ENCODE results near the gene ATAD3B.

The ATAD3B gene

DNA sequence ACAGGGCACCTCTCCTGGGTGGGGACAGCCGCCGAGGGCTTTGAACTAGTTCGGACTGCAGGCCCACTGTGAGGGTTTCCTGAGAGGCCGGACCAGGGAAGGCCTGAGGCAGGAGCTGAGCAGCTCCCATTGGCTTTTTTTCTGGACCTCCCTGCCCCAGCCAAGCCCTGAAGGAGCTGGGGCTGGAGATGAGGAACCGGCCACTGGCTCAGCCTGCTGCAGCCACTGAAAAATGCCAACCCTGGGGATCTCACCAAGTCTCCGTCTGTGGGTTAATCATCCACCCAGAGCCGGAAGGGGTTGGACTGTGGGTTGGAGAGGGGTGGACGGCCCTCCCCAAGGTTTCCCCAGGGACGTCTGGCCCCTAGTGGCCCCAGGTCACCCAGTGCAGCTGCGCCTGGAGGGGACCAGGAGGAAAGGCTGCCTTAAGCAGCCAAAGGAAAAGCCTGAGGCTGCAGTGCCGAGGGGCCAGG, 33.6 kb upstream of the ATAD3B start:
- H4K5ac ChIP-seq (ENCODE audit: low read length) = no peak overlapping the region
- H3K4me1 ChIP-seq (ENCODE audit: control insufficient read depth, low read depth, low read length) = peaks cover 10% of the 10 kb centered on the region
- H4K8ac ChIP-seq (ENCODE audit: low read depth, low read length) = no peak overlapping the region
- H3K4ac ChIP-seq (ENCODE audit: low read depth, low read length) = no peak overlapping the region
- DNase-seq = no peak
- peaks cover 3% of the 10 kb centered on the region for H3K79me1 ChIP-seq (ENCODE audit: low read length)
- H2BK5ac ChIP-seq (ENCODE audit: low read length) = no peak overlapping the region
- no peak overlapping the region for H3K4me3 ChIP-seq (ENCODE audit: low read length)
- no peak overlapping the region for H2AK5ac ChIP-seq (ENCODE audit: low read length)
- no peaks in the 10 kb centered on the region for H3K36me3 ChIP-seq (ENCODE audit: control insufficient read depth, insufficient read depth, low read length)
- H3K23ac ChIP-seq (ENCODE audit: low read length) = no peak overlapping the region
- no peak overlapping the region for H3K4me2 ChIP-seq (ENCODE audit: low read length)
- peaks cover 19% of the 10 kb centered on the region for H3K79me2 ChIP-seq (ENCODE audit: control insufficient read depth, insufficient read depth, low read length)
- H2BK15ac ChIP-seq (replicated peaks; ENCODE audit: low read depth) = no peak overlapping the region
- no peak overlapping the region for H3K56ac ChIP-seq (ENCODE audit: low read length)
- H3K18ac ChIP-seq (ENCODE audit: low read length) = no peak overlapping the region
- H2BK120ac ChIP-seq (ENCODE audit: low read depth, low read length) = no peak overlapping the region
- H3K27ac ChIP-seq (ENCODE audit: low read depth, low read length) = no peak overlapping the region
- H3K9ac ChIP-seq (ENCODE audit: low read length) = peak overlapping the region; percentile 12
- no CpG with 5 or more reads among the region's 11 CpGs for WGBS (ENCODE audit: extremely low coverage, insufficient coverage, low lambda C conversion rate)
- no peaks in the 10 kb centered on the region for H3K27me3 ChIP-seq (ENCODE audit: insufficient read depth, low read length, poor library complexity)

DNA sequence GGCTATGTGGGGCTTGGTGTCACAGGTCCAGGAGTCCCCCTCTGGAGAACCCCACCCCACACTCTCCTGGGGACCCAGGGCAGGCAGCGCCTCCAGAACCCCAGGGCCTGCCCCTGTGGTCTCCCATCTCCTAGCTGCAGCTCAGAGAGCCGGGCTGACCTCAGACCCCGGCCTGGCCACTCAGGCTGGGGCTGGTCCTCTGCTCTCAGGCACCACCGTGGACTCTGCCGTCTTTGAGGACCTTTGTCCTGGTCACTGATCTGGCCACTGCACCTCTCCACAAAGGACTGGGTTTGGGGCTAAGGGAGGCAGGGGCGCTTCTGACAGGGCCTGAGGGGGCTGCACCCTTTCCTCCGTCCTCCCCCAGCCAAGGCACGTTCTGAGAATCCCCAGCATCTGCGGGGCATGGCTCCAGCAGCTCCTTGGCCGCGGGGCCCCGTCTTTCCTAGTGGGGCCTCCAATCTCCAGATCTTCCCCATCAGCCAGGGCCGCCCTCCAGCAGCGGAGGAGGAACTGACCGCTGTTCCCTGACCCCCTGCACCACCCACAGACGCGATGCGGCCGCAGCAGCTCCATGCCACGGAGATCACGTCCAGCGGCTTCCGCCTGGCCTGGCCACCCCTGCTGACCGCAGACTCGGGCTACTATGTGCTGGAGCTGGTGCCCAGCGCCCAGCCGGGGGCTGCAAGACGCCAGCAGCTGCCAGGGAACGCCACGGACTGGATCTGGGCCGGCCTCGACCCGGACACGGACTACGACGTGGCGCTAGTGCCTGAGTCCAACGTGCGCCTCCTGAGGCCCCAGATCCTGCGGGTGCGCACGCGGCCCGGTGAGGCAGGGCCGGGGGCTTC, 32.8 kb upstream of the ATAD3B start:
- Histone ChIP-seq H4K8ac (ENCODE audit: low read depth, low read length) (no peak overlapping the region), H3K36me3 (ENCODE audit: control insufficient read depth, insufficient read depth, low read length) (no peaks in the 10 kb centered on the region), H4K5ac (ENCODE audit: low read length) (no peak overlapping the region), H2AK5ac (ENCODE audit: low read length) (no peak overlapping the region), H2BK5ac (ENCODE audit: low read length) (no peak overlapping the region), H3K56ac (ENCODE audit: low read length) (no peak overlapping the region), H3K79me1 (ENCODE audit: low read length) (peaks cover 3% of the 10 kb centered on the region), H3K27me3 (ENCODE audit: insufficient read depth, low read length, poor library complexity) (no peaks in the 10 kb centered on the region), H2BK15ac (replicated peaks; ENCODE audit: low read depth) (no peak overlapping the region), H2BK120ac (ENCODE audit: low read depth, low read length) (no peak overlapping the region), H3K4ac (ENCODE audit: low read depth, low read length) (no peak overlapping the region), H3K18ac (ENCODE audit: low read length) (no peak overlapping the region), H3K9ac (ENCODE audit: low read length) (no peak overlapping the region), H3K4me3 (ENCODE audit: low read length) (no peak overlapping the region), H3K79me2 (ENCODE audit: control insufficient read depth, insufficient read depth, low read length) (peaks cover 19% of the 10 kb centered on the region), H3K4me2 (ENCODE audit: low read length) (no peak overlapping the region), H3K23ac (ENCODE audit: low read length) (no peak overlapping the region), H3K27ac (ENCODE audit: low read depth, low read length) (no peak overlapping the region), H3K4me1 (ENCODE audit: control insufficient read depth, low read depth, low read length) (peaks cover 6% of the 10 kb centered on the region)
- no peak for DNase-seq
- WGBS (ENCODE audit: extremely low coverage, insufficient coverage, low lambda C conversion rate) = no CpG with 5 or more reads among the region's 45 CpGs

DNA sequence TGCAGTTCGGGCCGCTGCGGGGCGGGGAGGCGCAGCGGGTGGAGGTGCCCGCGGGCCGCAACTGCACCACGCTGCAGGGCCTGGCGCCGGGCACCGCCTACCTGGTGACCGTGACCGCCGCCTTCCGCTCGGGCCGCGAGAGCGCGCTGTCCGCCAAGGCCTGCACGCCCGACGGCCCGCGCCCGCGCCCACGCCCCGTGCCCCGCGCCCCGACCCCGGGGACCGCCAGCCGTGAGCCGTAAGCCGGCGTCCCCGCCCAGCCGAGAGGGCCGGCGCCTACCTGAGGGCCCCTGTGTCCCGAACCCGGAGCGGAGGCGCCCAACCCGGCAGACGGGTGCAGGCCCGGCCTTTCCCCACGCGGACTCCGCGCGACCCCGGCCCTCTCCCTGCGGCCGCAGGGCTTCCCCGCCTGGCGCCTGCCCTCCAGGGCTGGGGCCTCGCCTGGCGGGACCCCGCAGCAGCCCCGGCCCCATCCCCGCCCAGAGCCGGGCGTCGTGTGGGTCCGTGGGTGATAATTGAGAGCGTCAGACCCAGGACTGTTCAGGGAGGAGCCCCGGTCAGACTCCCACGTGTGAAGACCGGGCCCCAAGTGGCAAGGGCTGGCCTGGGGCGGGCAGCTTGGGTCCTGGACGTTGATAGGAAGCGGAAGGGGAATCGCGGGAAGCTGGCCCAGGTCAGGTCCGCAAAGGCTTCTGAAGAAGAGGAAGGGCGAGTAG, 31.9 kb upstream of the ATAD3B start:
- Histone ChIP-seq H2BK5ac (ENCODE audit: low read length) (no peak overlapping the region), H2AK5ac (ENCODE audit: low read length) (no peak overlapping the region), H3K18ac (ENCODE audit: low read length) (no peak overlapping the region)

DNA sequence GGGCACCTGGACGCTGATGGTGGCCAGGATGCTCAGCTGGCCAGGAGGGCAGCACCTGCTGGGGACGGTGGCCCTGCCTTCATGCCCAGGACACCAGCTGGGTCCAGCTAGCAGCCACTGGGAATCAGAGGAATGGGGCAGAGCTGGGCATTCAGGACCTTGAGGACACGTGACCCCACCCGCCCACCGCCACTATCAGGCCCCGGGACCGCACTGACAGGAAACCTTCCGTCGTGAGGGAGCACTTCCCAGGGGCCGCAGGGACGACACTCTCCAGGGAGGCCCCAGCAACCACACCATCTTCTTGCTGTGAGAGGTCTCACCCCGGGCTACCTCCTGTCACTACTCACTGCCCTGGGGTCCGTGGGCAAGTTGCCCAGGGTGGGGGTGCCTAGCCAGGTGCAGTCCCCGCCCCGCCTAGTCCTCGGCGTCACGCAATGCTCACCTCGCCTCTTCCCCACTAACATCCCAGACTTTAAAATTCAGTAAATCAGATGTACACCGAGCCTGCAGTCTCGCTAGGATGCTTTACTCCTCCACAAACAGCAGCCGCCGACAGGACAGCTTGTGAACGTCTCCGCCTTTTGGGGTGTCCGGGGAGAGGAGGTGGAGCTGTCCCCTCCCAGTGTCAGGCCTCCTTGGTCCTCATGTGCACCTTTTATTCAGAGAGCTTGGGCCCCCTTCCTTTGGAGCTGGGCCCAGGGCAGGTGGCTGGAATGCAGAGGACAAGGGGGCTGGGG, 31.1 kb upstream of the ATAD3B start:
- H2BK15ac ChIP-seq (replicated peaks; ENCODE audit: low read depth) = no peak overlapping the region
- peaks cover 19% of the 10 kb centered on the region for H3K79me2 ChIP-seq (ENCODE audit: control insufficient read depth, insufficient read depth, low read length)
- no peak for DNase-seq
- peaks cover 3% of the 10 kb centered on the region for H3K79me1 ChIP-seq (ENCODE audit: low read length)
- H2BK120ac ChIP-seq (ENCODE audit: low read depth, low read length) = no peak overlapping the region
- no peaks in the 10 kb centered on the region for H3K36me3 ChIP-seq (ENCODE audit: control insufficient read depth, insufficient read depth, low read length)
- no peak overlapping the region for H2BK5ac ChIP-seq (ENCODE audit: low read length)
- H3K9ac ChIP-seq (ENCODE audit: low read length) = no peak overlapping the region
- H3K27me3 ChIP-seq (ENCODE audit: insufficient read depth, low read length, poor library complexity) = no peaks in the 10 kb centered on the region
- no peak overlapping the region for H3K56ac ChIP-seq (ENCODE audit: low read length)
- H3K18ac ChIP-seq (ENCODE audit: low read length) = no peak overlapping the region
- H3K23ac ChIP-seq (ENCODE audit: low read length) = no peak overlapping the region
- H3K4me2 ChIP-seq (ENCODE audit: low read length) = no peak overlapping the region
- no peak overlapping the region for H3K4me3 ChIP-seq (ENCODE audit: low read length)
- no peak overlapping the region for H3K27ac ChIP-seq (ENCODE audit: low read depth, low read length)
- H2AK5ac ChIP-seq (ENCODE audit: low read length) = no peak overlapping the region
- no peak overlapping the region for H4K5ac ChIP-seq (ENCODE audit: low read length)
- H3K4ac ChIP-seq (ENCODE audit: low read depth, low read length) = no peak overlapping the region
- no peaks in the 10 kb centered on the region for H3K4me1 ChIP-seq (ENCODE audit: control insufficient read depth, low read depth, low read length)
- H4K8ac ChIP-seq (ENCODE audit: low read depth, low read length) = no peak overlapping the region
- no CpG with 5 or more reads among the region's 26 CpGs for WGBS (ENCODE audit: extremely low coverage, insufficient coverage, low lambda C conversion rate)

More for the DNA sequence above, 31.9 kb upstream of the ATAD3B start:
- Histone ChIP-seq H3K4me1 (ENCODE audit: control insufficient read depth, low read depth, low read length) (peaks cover 5% of the 10 kb centered on the region), H3K36me3 (ENCODE audit: control insufficient read depth, insufficient read depth, low read length) (no peaks in the 10 kb centered on the region), H3K9ac (ENCODE audit: low read length) (no peak overlapping the region), H2BK15ac (replicated peaks; ENCODE audit: low read depth) (no peak overlapping the region), H4K8ac (ENCODE audit: low read depth, low read length) (no peak overlapping the region), H4K5ac (ENCODE audit: low read length) (no peak overlapping the region), H3K4me2 (ENCODE audit: low read length) (no peak overlapping the region), H3K79me1 (ENCODE audit: low read length) (peaks cover 3% of the 10 kb centered on the region), H3K79me2 (ENCODE audit: control insufficient read depth, insufficient read depth, low read length) (peaks cover 19% of the 10 kb centered on the region), H3K56ac (ENCODE audit: low read length) (no peak overlapping the region), H3K27ac (ENCODE audit: low read depth, low read length) (no peak overlapping the region), H3K4me3 (ENCODE audit: low read length) (no peak overlapping the region), H2BK120ac (ENCODE audit: low read depth, low read length) (no peak overlapping the region), H3K4ac (ENCODE audit: low read depth, low read length) (no peak overlapping the region), H3K23ac (ENCODE audit: low read length) (no peak overlapping the region), H3K27me3 (ENCODE audit: insufficient read depth, low read length, poor library complexity) (no peaks in the 10 kb centered on the region)
- DNase-seq = no peak
- WGBS (ENCODE audit: extremely low coverage, insufficient coverage, low lambda C conversion rate) = no CpG with 5 or more reads among the region's 82 CpGs

DNA sequence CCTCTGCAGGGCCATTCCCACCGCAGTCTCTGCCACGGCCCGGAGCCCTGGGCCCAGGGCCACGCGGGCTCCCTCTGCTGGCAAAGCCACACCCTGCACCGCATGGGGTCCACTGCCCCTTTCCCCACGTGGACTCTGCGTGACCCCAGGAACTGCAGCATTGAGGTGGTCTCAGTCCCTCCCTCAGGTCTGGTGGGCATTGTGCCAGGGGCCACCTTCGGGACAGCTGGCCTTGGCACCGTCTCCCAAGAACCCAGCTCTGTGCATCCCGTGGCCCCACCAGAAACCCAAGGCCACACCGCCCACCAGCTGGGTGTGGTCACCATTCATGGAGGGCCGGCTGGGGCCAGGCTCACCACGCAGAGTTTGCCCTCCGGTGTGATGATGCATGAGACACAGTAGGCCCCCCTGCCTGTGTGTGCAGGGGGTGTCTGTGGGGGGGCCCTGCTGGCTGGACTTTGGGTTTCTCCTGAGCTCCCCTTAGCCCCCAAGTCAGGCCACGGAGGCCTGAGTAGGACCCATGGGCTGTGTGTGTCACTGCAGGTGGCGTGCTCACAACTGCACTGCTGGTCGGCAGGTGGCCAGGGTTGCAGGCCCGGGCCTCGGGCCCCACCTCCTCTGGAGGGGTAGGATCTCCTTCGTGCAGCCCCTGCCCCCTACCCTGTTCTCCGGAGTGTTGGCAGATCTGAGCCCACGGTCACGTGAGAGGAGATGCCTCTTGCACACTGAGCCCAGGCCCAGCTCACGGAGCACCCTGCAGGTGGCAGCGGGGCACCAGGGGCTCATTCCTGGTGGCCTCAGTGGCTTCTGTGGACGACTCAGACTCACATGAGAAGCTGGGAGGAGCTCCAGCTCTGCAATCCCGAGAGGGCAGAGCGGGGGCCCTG, 30.3 kb upstream of the ATAD3B start:
- Histone ChIP-seq H3K9ac (ENCODE audit: low read length) (no peak overlapping the region), H3K27ac (ENCODE audit: low read depth, low read length) (no peak overlapping the region), H2BK15ac (replicated peaks; ENCODE audit: low read depth) (no peak overlapping the region), H3K79me2 (ENCODE audit: control insufficient read depth, insufficient read depth, low read length) (peaks cover 15% of the 10 kb centered on the region), H3K4me2 (ENCODE audit: low read length) (no peak overlapping the region), H3K36me3 (ENCODE audit: control insufficient read depth, insufficient read depth, low read length) (no peaks in the 10 kb centered on the region), H3K23ac (ENCODE audit: low read length) (no peak overlapping the region), H3K27me3 (ENCODE audit: insufficient read depth, low read length, poor library complexity) (no peaks in the 10 kb centered on the region), H3K56ac (ENCODE audit: low read length) (no peak overlapping the region), H2BK5ac (ENCODE audit: low read length) (no peak overlapping the region), H2AK5ac (ENCODE audit: low read length) (no peak overlapping the region), H2BK120ac (ENCODE audit: low read depth, low read length) (no peak overlapping the region), H4K8ac (ENCODE audit: low read depth, low read length) (no peak overlapping the region), H3K4ac (ENCODE audit: low read depth, low read length) (no peak overlapping the region), H4K5ac (ENCODE audit: low read length) (no peak overlapping the region), H3K18ac (ENCODE audit: low read length) (no peak overlapping the region), H3K4me3 (ENCODE audit: low read length) (no peak overlapping the region), H3K4me1 (ENCODE audit: control insufficient read depth, low read depth, low read length) (no peaks in the 10 kb centered on the region), H3K79me1 (ENCODE audit: low read length) (peaks cover 3% of the 10 kb centered on the region)
- no CpG with 5 or more reads among the region's 29 CpGs for WGBS (ENCODE audit: extremely low coverage, insufficient coverage, low lambda C conversion rate)
- DNase-seq = peak; percentile 42

Data from mesendoderm (in vitro differentiated cells).